ENCODE data around the gene JAM2. TPM values are rescaled to one million over a fixed set of nuclear protein-coding genes. Genes with fewer than 3 reads are reported as not detected.

The JAM2 gene
- total and polyA plus RNA-seq, 10 of the 15 experiments (the other 5 are each of a cell fraction or from before 2014, with no cell fraction given): 2.1 to 30.4 (median 8.6) TPM

DNA sequence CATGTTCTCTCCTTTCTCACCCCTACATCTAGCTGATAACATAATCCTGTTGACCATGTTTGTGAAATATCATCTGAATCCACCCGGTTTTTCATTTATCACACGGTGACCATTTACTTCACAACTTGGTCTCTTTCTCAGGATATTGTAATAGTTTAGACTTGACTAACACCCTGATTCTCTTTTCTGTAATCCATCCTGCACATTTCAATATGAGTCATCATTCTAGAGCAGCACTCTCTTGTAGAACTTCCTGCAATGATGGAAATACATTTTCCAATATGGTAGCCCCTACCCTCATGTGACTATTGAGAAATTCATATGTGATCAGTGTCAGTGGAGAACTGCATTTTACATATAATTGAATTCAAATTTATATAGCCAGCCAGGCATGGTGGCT is 2.3 kb upstream of the JAM2 start (continued):
- TF ChIP-seq RBBP5 (conservative IDR thresholded peaks at IDR 0.05) (no peak), CREM (IDR thresholded peaks at IDR 0.05; ENCODE audit: low read depth) (peak; percentile 21; the same call in 1 of the 2 replicates), ZBED1 (IDR thresholded peaks at IDR 0.05; ENCODE audit: borderline replicate concordance) (no peak)

DNA sequence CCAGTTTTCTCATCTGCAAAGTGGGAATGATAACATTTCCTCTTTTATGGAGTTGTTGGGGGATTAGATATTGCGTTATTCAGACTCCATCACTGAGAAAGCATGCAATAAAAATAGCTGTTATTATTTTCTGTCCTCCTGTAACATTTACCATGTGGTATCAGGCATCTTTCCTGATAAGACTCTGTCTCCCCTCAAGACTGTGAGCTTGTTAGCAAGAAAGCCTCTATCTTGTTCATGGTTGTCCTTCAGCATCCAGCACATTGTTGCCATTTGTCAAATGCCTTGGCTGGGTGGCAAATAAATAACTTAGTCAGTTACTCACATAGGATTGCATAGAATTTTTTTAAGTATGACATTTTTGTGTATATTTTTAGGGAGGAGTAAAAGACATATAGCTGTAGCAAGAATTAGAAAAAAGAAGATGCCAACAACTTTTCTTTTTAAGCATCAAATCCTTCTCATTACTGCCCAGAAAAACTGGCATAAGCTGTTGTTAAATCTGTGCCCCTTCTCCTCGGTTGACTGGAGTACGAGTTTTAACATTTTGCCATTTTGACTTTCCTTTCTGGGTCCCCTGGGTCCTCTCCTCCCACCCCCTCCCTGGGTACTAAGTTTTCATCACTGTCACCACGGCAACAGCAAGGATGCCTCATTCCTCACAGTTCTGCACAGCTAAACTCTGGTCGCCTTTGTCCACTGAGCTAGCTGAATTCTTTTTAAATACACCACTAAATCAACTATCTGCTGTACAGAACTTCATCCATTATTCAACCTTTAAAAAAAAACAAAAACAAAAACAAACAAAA is 1.0 kb upstream of the JAM2 start:
- ChIA-PET SMC1A (ENCODE audit: uncharacterized antibody, unreplicated experiment) (interaction anchor here (1.1 to 2.1 kb wide), 4 partner anchors 10 to 68 kb away, joined by 3 to 7 read pairs (median 4); no protein-coding TSS in a partner anchor), POLR2A (no interaction called here), CTCF (interaction anchor here (0.6 to 3.1 kb wide), 5 partner anchors 11 to 204 kb away, joined by 3 to 36 read pairs (median 4); partner anchors contain the start of gene MRPL39), RAD21 (ENCODE audit: unreplicated experiment) (interaction anchor here (1.1 to 1.5 kb wide), 2 partner anchors 22 to 30 kb away, joined by 3 to 9 read pairs; partner anchors contain the start of gene MRPL39)
- Histone ChIP-seq H3K36me3 (ENCODE audit: control insufficient read depth in 2 of 2, insufficient read depth in 2 of 2, low read length in 1 of 2) (no peaks in the 10 kb centered on the region), H3K9me3 (replicated peaks; ENCODE audit: control insufficient read depth, insufficient read depth, low read length) (no peaks in the 10 kb centered on the region; the same call in 2 of the 3 replicates), H3K4me2 (ENCODE audit: control insufficient read depth, insufficient read depth) (peak overlapping the region; percentile 83; the same call in 1 of the 2 replicates), H4K20me1 (ENCODE audit: control insufficient read depth, insufficient read depth) (no peaks in the 10 kb centered on the region), H3K4me3 (peak overlapping the region; percentile 77; the same call in 1 of the 2 replicates), H3K27me3 (replicated peaks in 1 of 2; ENCODE audit: control insufficient read depth in 2 of 2, insufficient read depth in 2 of 2, low read length in 1 of 2) (no peaks in the 10 kb centered on the region; a peak in 1 of 4 replicates), H3K79me2 (ENCODE audit: control insufficient read depth, insufficient read depth, low read length) (no peaks in the 10 kb centered on the region; the same call in 1 of the 2 replicates), H3K27ac (ENCODE audit: control insufficient read depth, insufficient read depth) (no peak overlapping the region), H2AFZ (ENCODE audit: control insufficient read depth, low read depth, low read length) (no peak overlapping the region; the same call in 1 of the 2 replicates), H3K4me1 (ENCODE audit: control insufficient read depth, insufficient read depth, low read length) (peaks cover 13% of the 10 kb centered on the region; the same call in 1 of the 2 replicates), H3K9ac (ENCODE audit: control insufficient read depth, insufficient read depth, low read length) (peak overlapping the region; percentile 43; the same call in 1 of the 2 replicates)
- in situ Hi-C loops (cut with MboI): no loop called here
- ATAC-seq (no peak), FAIRE-seq (no peak), DNase-seq (ENCODE audit: low read depth, low spot score) (no peak)
- 31% methylated on average over 5 of the region's 5 CpGs for WGBS (ENCODE audit: insufficient coverage, insufficient replicate concordance, low lambda C conversion rate, missing lambda C conversion rate)
- no TSS peak for BruUV-seq (replicated peaks)
- TF ChIP-seq IKZF2 (IDR thresholded peaks at IDR 0.05) (no peak), WRNIP1 (IDR thresholded peaks at IDR 0.05; ENCODE audit: borderline replicate concordance, low read depth, low read length) (no peak), NFXL1 (IDR thresholded peaks at IDR 0.05; ENCODE audit: borderline replicate concordance) (no peak), RFX5 (IDR thresholded peaks at IDR 0.05; ENCODE audit: low read depth, low read length) (no peak)
- TF ChIP-seq, protein P1, sequence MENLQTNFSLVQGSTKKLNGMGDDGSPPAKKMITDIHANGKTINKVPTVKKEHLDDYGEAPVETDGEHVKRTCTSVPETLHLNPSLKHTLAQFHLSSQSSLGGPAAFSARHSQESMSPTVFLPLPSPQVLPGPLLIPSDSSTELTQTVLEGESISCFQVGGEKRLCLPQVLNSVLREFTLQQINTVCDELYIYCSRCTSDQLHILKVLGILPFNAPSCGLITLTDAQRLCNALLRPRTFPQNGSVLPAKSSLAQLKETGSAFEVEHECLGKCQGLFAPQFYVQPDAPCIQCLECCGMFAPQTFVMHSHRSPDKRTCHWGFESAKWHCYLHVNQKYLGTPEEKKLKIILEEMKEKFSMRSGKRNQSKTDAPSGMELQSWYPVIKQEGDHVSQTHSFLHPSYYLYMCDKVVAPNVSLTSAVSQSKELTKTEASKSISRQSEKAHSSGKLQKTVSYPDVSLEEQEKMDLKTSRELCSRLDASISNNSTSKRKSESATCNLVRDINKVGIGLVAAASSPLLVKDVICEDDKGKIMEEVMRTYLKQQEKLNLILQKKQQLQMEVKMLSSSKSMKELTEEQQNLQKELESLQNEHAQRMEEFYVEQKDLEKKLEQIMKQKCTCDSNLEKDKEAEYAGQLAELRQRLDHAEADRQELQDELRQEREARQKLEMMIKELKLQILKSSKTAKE (IDR thresholded peaks at IDR 0.05; ENCODE audit: low read depth, poor library complexity, severe bottlenecking): no peak
- intact Hi-C loops (cut with micrococcal nuclease; ENCODE audit: unreplicated experiment): loop anchor here (2.0 kb wide), 1 partner anchor 29 kb away; no protein-coding TSS in a partner anchor
